KMS-11 (cell line): ENCODE measurements around the gene MLN.

Source experiments
- H2AFZ ChIP-seq: fragments of 200-600 bp; sonication (generic); 2 replicates; pipeline ENCODE4 v1.6.1; 2016; ENCODE audit warnings: antibody characterized with exemption, mixed run types, low read depth
- H3K27ac ChIP-seq: fragments of 200-600 bp; sonication (generic); 2 replicates; pipeline ENCODE4 v1.6.1; 2016; ENCODE audit warnings: mild to moderate bottlenecking, mixed run types
- H3K27me3 ChIP-seq: fragments of 200-600 bp; sonication (generic); 2 replicates; pipeline ENCODE4 v1.6.1; 2017; ENCODE audit warnings: mild to moderate bottlenecking, low read depth, mixed run types, moderate library complexity; ENCODE audit not compliant: insufficient read depth
- H3K36me3 ChIP-seq: fragments of 200-600 bp; sonication (generic); 2 replicates; pipeline ENCODE4 v1.6.1; 2017; ENCODE audit warnings: mild to moderate bottlenecking, mixed run types; ENCODE audit not compliant: insufficient read depth
- H3K4me1 ChIP-seq: fragments of 200-600 bp; sonication (generic); 2 replicates; pipeline ENCODE4 v1.6.1; 2016; ENCODE audit warnings: mild to moderate bottlenecking, low read depth, mixed run types; ENCODE audit not compliant: poor library complexity, severe bottlenecking
- H3K4me2 ChIP-seq: fragments of 200-600 bp; sonication (generic); 2 replicates; pipeline ENCODE4 v1.7.0; 2016; ENCODE audit warnings: mild to moderate bottlenecking, mixed run types
- H3K4me3 ChIP-seq: fragments of 200-600 bp; sonication (generic); IDR thresholded peaks from 2 replicates; pipeline ENCODE4 v1.6.1; 2017; ENCODE audit warnings: low read depth, low read length, mixed read lengths; ENCODE audit not compliant: insufficient read depth
- H3K79me2 ChIP-seq: fragments of 200-600 bp; sonication (generic); 2 replicates; pipeline ENCODE4 v1.6.1; 2016; ENCODE audit warnings: low read depth, mixed run types; ENCODE audit not compliant: insufficient read depth
- H3K9ac ChIP-seq: fragments of 200-600 bp; sonication (generic); 2 replicates; pipeline ENCODE4 v1.6.1; 2016; ENCODE audit warnings: mild to moderate bottlenecking, mixed run types
- H4K20me1 ChIP-seq: fragments of 200-600 bp; sonication (generic); 2 replicates; pipeline ENCODE4 v1.6.1; 2016; ENCODE audit warnings: mild to moderate bottlenecking, mixed run types; ENCODE audit not compliant: insufficient read depth
- TF ChIP-seq, protein P1 (sequence below): fragments of 200-600 bp; sonication (generic); conservative IDR thresholded peaks from 2 replicates; pipeline ENCODE4 v1.6.1; 2017; ENCODE audit warnings: low read depth, mild to moderate bottlenecking, antibody characterized with exemption, low read length, moderate library complexity, mixed read lengths

MLN gene

DNA sequence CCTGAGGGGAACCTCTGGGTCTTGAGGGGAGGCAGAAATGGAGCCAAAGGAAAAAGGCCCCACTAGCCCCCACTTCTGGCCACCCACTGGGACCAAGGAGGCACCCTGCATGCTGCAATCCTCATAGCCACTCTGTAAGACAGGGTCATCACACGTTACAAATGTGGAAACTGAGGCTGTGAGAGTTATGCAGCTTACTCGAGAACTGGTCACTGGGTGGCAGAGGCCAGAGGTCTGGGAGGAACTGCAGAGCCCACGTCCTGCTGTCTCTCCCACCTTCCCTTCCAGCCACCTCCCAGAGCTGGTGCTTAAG is 33.0 kb downstream of the MLN start:
- H4K20me1 ChIP-seq, result no peaks in the 10 kb centered on the region
- peaks cover 15% of the 10 kb centered on the region; the same call in 1 of the 2 replicates for H3K27me3 ChIP-seq
- H3K4me1 ChIP-seq, result peaks cover 4% of the 10 kb centered on the region
- no peak overlapping the region for H3K4me3 ChIP-seq
- no peak overlapping the region for H2AFZ ChIP-seq
- TF ChIP-seq, protein P1, sequence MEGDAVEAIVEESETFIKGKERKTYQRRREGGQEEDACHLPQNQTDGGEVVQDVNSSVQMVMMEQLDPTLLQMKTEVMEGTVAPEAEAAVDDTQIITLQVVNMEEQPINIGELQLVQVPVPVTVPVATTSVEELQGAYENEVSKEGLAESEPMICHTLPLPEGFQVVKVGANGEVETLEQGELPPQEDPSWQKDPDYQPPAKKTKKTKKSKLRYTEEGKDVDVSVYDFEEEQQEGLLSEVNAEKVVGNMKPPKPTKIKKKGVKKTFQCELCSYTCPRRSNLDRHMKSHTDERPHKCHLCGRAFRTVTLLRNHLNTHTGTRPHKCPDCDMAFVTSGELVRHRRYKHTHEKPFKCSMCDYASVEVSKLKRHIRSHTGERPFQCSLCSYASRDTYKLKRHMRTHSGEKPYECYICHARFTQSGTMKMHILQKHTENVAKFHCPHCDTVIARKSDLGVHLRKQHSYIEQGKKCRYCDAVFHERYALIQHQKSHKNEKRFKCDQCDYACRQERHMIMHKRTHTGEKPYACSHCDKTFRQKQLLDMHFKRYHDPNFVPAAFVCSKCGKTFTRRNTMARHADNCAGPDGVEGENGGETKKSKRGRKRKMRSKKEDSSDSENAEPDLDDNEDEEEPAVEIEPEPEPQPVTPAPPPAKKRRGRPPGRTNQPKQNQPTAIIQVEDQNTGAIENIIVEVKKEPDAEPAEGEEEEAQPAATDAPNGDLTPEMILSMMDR, result no peak
- no peak overlapping the region for H3K27ac ChIP-seq
- H3K4me2 ChIP-seq, result no peak overlapping the region
- no peak overlapping the region for H3K9ac ChIP-seq
- no peaks in the 10 kb centered on the region for H3K36me3 ChIP-seq
- H3K79me2 ChIP-seq, result no peaks in the 10 kb centered on the region

DNA sequence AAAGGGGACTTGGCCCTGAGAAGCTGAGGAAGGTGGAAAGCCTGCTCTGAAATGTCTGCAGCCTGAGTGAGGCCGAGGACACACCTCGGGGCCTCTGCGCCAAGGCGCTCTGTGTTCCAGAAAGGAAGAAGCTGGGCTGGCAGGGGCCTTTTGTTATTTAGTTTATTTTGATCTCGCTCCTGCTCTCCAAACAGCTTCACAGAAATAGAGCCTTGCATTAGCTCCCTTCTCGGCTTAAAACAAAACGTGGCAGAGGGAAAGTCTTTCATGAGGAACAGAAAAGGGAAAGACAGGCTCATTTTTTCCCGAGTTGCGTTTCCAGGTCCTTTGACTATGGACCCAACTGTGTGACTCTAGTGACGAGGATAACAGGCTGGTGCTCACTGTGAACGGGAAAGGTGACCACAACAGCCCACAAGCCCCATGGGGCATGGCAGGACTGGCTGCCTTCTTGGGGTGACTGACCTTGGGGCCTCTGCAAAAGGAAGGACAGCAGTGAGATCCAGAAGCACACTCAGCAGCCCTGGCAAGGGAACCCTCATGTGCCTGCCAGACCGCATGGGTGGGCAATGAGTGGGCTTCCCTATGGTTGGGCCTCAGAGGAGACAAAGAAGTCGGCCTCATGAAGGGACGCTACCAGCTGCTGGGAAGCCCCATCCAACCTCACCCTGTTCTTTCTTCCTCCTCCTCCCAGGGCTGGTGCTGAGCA is 33.5 kb downstream of the MLN start:
- no peak overlapping the region for H3K9ac ChIP-seq

DNA sequence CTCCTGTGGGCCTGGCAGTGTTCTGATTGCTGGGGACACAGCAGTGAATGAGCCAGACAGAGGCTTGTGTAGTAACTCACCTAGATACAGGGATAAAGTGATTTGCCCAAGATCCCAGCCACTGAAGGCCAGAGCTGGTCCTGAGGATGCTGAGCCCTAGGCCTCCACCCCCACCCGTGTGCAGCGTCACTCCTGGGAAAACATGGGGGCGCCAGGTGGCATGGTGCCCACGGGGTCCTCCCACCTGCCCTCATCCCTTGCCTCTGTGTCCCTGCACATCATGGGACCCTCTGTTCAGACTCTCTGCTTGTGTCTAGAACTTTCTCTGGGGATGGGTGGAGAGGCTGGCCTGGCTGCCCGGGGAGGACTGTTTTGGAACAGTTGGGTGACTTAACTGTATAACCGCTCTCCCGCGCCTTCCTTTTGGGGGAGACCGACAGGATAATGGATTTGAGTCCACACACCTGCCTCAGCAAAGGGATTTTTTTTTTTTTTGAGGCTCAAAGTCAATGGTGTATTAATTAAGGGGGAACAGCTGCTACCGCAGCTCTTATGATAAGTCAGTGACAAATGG is 34.5 kb downstream of the MLN start:
- Histone ChIP-seq H2AFZ (no peak overlapping the region), H3K79me2 (no peaks in the 10 kb centered on the region), H3K4me3 (no peak overlapping the region), H3K9ac (no peak overlapping the region), H3K4me2 (no peak overlapping the region), H3K4me1 (peaks cover 4% of the 10 kb centered on the region), H3K27ac (no peak overlapping the region), H3K27me3 (peaks cover 20% of the 10 kb centered on the region; the same call in 1 of the 2 replicates), H3K36me3 (no peaks in the 10 kb centered on the region), H4K20me1 (no peaks in the 10 kb centered on the region)
- TF ChIP-seq, protein P1, result no peak

More for the DNA sequence above, 33.5 kb downstream of the MLN start:
- TF ChIP-seq, protein P1, result no peak
- Histone ChIP-seq H3K36me3 (no peaks in the 10 kb centered on the region), H3K27me3 (peaks cover 15% of the 10 kb centered on the region; the same call in 1 of the 2 replicates), H3K27ac (no peak overlapping the region), H4K20me1 (no peaks in the 10 kb centered on the region), H3K4me2 (no peak overlapping the region), H2AFZ (no peak overlapping the region), H3K4me3 (no peak overlapping the region), H3K4me1 (peaks cover 4% of the 10 kb centered on the region), H3K79me2 (no peaks in the 10 kb centered on the region)

DNA sequence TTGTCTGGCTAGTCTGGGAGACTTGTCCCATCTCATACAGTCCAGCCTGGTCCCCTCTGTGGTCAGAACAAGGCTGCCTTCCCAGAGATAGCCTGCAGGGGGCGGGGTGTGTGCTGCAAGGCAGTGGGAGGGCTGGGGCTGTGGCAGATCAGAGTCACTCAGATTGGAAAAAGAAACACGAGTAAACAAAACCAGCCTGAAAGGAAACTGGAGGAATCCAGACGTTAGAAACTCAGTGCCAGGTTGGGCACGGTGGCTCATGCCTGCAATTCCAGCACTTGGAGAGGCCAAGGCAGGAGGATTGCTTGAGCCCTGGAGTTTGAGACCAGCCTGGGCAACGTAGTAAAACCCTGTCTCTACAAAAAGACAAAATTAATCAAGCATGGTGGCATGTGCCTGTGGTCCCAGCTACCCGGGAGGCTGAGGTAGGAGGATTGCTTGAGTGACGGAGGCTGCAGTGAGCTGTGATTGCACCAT is 35.1 kb downstream of the MLN start:
- TF ChIP-seq, protein P1, result peak; percentile 87
- no peak overlapping the region; the same call in 1 of the 2 replicates for H3K4me2 ChIP-seq
- no peak overlapping the region for H3K27ac ChIP-seq
- H4K20me1 ChIP-seq, result no peaks in the 10 kb centered on the region
- peaks cover 22% of the 10 kb centered on the region; the same call in 1 of the 2 replicates for H3K27me3 ChIP-seq
- no peaks in the 10 kb centered on the region for H3K36me3 ChIP-seq
- H2AFZ ChIP-seq, result peak overlapping the region; percentile 55; the same call in 1 of the 2 replicates
- no peak overlapping the region for H3K9ac ChIP-seq
- no peaks in the 10 kb centered on the region for H3K79me2 ChIP-seq
- H3K4me1 ChIP-seq, result peaks cover 4% of the 10 kb centered on the region
- H3K4me3 ChIP-seq, result no peak overlapping the region
